Mesodermal cell (in vitro differentiated cells): Measurements from ENCODE around the gene TUBGCP2.

Experiments used
- H3K27ac ChIP-seq: 2 replicates; pipeline ENCODE4 v1.7.0; 2013; ENCODE audit warnings: mild to moderate bottlenecking, low read depth, low read length, moderate library complexity; ENCODE audit not compliant: severe bottlenecking
- H3K36me3 ChIP-seq: 2 replicates; pipeline ENCODE4 v1.7.1; 2013; ENCODE audit warnings: mild to moderate bottlenecking, low read length, moderate library complexity; ENCODE audit not compliant: control insufficient read depth, insufficient read depth
- H3K4me1 ChIP-seq: one replicate; pipeline ENCODE4 v1.7.1; 2013; ENCODE audit warnings: mild to moderate bottlenecking, low read length; ENCODE audit not compliant: insufficient read depth, control insufficient read depth, poor library complexity, severe bottlenecking
- H3K4me3 ChIP-seq: 2 replicates; pipeline ENCODE4 v1.7.0; 2013; ENCODE audit warnings: low read length, control low read depth, mild to moderate bottlenecking; ENCODE audit not compliant: insufficient read depth, poor library complexity, severe bottlenecking; ENCODE audit errors: extremely low read depth
- H3K9me3 ChIP-seq: 2 replicates; pipeline ENCODE4 v1.7.1; 2013; ENCODE audit warnings: mild to moderate bottlenecking, low read length, moderate library complexity; ENCODE audit not compliant: control insufficient read depth
- WGBS, 2 experiments: methylation state at CpG; one replicate each; pipeline ENCODE4 v1.1.5; 2013; ENCODE audit warnings: missing lambda C conversion rate in 2 of 2; ENCODE audit not compliant: insufficient coverage in 2 of 2; 5-methylcytosine and 5-hydroxymethylcytosine counted together

The TUBGCP2 gene

DNA sequence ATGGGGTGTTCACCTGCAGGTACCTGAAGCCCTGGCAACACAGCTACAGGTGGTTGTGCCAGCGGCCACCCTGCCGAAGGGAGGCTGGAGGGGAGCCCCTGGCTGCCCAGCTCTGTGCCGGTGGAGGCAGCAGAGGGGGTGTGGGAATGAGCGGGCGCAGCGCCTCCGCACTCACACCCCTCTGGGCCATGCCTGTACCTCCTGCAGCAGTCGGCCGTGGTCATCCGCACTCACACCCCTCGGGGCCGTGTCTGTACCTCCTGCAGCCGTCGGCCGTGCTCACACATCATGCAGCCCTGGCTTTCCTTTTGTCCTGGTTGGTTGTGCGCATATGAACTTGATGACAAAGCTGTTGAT lies 1.7 kb upstream of the TUBGCP2 start:
- WGBS, 2 experiments: 95 to 96% methylated on average over 12 to 15 of the region's 16 CpGs

GRCh38 chr10:133309720-133310398 lies 1.2 kb upstream of the TUBGCP2 start:
- Histone ChIP-seq H3K4me1 (peaks cover 2% of the 10 kb centered on the region), H3K36me3 (peaks cover 30% of the 10 kb centered on the region), H3K27ac (no peak overlapping the region), H3K9me3 (no peaks in the 10 kb centered on the region), H3K4me3 (peak overlapping the region; percentile 87)
- WGBS, 2 experiments: 97% methylated on average over 27 to 33 of the region's 33 CpGs

More for the DNA sequence above, 1.7 kb upstream of the TUBGCP2 start:
- H3K27ac ChIP-seq: no peak overlapping the region
- H3K4me1 ChIP-seq: peaks cover 2% of the 10 kb centered on the region
- H3K36me3 ChIP-seq: peaks cover 30% of the 10 kb centered on the region
- H3K9me3 ChIP-seq: no peaks in the 10 kb centered on the region
- no peak overlapping the region for H3K4me3 ChIP-seq

DNA sequence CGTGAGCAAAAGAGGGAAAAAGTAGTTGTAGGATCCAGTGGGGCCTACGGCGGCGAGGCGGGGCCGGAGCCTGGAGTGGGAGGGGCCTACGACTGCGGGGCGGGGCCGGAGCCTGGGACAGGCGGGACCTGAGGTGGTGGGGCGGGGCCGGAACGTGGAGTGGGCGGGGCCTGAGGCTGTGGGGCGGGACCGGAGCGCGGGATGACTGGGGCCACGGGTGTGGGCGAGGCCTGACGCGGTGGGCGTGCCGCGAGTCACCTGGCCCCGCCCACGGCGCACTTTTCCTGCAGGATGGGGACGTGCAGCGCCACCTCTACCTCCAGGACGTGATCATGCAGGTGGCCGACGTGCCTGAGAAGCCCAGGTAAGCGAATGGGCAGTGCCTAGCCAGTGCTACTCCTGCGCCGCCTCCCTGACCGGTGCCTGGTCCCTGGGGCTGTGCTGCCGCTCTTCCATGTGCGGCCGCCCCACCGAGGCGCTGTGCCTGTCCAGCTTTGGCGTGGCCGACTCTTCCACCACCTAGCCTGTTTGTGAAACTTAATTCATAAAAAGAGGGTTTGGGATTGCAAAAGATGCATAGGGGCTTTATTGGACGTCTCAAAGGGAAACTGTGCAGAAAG lies 538 bp upstream of the TUBGCP2 start:
- H3K4me1 ChIP-seq: peaks cover 2% of the 10 kb centered on the region
- H3K36me3 ChIP-seq: peaks cover 33% of the 10 kb centered on the region
- H3K4me3 ChIP-seq: peak overlapping the region; percentile 87
- 30 to 32% methylated on average over 39 of the region's 46 CpGs for WGBS, 2 experiments
- peak overlapping the region; percentile 96 for H3K27ac ChIP-seq
- no peaks in the 10 kb centered on the region for H3K9me3 ChIP-seq

DNA sequence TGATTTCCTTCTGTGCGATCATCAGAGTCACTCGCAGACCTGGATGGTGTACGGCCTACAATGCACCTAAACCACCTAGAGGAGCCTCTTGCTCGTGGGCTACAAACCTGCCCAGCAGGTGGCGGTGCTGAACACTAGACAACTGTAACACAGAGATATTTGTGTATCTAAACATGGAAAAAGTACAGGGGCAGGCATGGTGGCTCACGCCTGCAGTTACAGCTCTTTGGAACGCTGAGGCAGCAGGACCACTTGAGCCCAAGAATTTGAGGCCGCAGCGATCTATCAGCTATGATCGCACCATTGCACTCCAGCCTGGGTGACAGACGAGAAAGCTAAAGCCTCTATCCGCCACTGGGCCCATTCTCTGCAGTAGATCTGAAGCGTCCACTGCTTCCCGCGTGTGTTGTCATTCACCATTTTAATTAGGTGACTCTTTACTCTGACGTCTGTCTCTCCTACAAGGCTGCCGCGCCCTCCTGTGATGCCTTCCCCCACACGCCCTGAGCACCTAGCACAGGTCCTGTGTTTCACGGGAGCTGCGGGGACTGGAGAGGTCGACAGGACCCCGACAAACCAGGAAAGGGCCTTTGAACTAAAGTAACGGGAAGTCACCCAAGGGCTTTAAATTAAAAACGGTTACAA lies 774 bp downstream of the TUBGCP2 start:
- peak overlapping the region; percentile 87 for H3K4me3 ChIP-seq
- peak overlapping the region; percentile 96 for H3K27ac ChIP-seq
- H3K4me1 ChIP-seq: peaks cover 2% of the 10 kb centered on the region
- WGBS, 2 experiments: 6 to 10% methylated on average over 20 to 22 of the region's 25 CpGs
- no peaks in the 10 kb centered on the region for H3K9me3 ChIP-seq
- peaks cover 34% of the 10 kb centered on the region for H3K36me3 ChIP-seq

DNA sequence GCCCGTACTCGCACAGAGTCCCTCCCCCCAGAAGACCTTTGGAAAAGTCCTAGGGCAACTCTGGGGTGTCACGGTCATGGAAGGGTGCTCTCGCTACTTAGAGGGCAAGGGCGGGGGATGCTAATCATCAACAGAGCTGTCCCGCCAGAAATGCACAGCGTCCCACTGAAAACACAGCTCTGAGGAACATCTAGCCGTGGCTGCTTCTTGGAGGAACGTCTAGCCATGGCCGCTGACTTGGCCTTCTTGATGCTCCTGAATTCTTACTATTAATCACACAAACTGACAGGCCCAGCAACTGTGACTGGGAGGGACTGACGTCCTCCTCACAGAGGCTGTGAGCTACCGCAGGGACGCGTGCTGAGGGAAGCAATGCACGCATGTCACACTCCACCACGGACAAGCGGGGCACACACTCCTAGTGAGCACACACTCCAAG lies 1.7 kb downstream of the TUBGCP2 start:
- H3K9me3 ChIP-seq: no peaks in the 10 kb centered on the region
- WGBS, 2 experiments: 95 to 98% methylated on average over 16 to 17 of the region's 17 CpGs
- H3K4me1 ChIP-seq: peaks cover 2% of the 10 kb centered on the region
- peaks cover 37% of the 10 kb centered on the region for H3K36me3 ChIP-seq
- no peak overlapping the region for H3K4me3 ChIP-seq
- H3K27ac ChIP-seq: no peak overlapping the region

GRCh38 chr10:133306097-133306476 lies 2.6 kb downstream of the TUBGCP2 start:
- Histone ChIP-seq H3K9me3 (no peaks in the 10 kb centered on the region), H3K27ac (no peak overlapping the region), H3K36me3 (peaks cover 44% of the 10 kb centered on the region), H3K4me3 (no peak overlapping the region), H3K4me1 (peaks cover 2% of the 10 kb centered on the region)
- 90 to 95% methylated on average over 3 to 5 of the region's 5 CpGs for WGBS, 2 experiments

DNA sequence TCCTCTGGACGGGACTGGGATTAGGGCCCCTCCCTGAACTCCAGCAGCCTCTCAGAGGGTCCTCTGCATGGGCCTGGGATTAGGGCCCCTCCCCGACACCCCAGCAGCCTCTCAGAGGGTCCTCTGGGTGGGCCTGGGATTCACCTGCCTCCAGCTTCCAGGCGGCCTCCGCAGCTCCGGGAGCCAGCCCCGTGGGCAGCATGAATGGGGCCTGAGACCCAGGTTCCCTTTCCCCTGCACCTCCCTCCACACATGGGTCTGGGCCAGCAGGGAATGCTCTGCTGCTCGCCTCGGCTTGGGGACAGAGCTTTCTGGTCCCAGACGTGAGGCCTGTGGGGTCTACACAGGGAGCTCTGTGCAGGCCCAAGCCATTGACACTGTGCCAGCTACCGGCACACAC lies 5.5 kb downstream of the TUBGCP2 start:
- Histone ChIP-seq H3K4me1 (peaks cover 2% of the 10 kb centered on the region), H3K36me3 (peaks cover 55% of the 10 kb centered on the region), H3K4me3 (no peak overlapping the region), H3K9me3 (no peaks in the 10 kb centered on the region), H3K27ac (no peak overlapping the region)
- 84 to 90% methylated on average over 9 of the region's 10 CpGs for WGBS, 2 experiments

- peaks cover 65% of the 10 kb centered on the region for H3K36me3 ChIP-seq
- peaks cover 2% of the 10 kb centered on the region for H3K4me1 ChIP-seq
- 95 to 96% methylated on average over 7 to 10 of the region's 14 CpGs for WGBS, 2 experiments
- H3K9me3 ChIP-seq: no peaks in the 10 kb centered on the region
- H3K27ac ChIP-seq: no peak overlapping the region
- no peak overlapping the region for H3K4me3 ChIP-seq
Observed at GRCh38 chr10:133302230-133302629, 6.4 kb downstream of the TUBGCP2 start.

- Histone ChIP-seq H3K4me1 (no peaks in the 10 kb centered on the region), H3K4me3 (no peak overlapping the region), H3K36me3 (peaks cover 81% of the 10 kb centered on the region), H3K9me3 (no peaks in the 10 kb centered on the region), H3K27ac (no peak overlapping the region)
- WGBS, 2 experiments: 95 to 98% methylated on average over 9 to 13 of the region's 14 CpGs
Observed at GRCh38 chr10:133299738-133300137, 8.9 kb downstream of the TUBGCP2 start.

GRCh38 chr10:133299224-133299623 lies 9.4 kb downstream of the TUBGCP2 start:
- H3K4me1 ChIP-seq: peaks cover 2% of the 10 kb centered on the region
- WGBS, 2 experiments: 94 to 100% methylated on average over 10 of the region's 10 CpGs
- H3K27ac ChIP-seq: no peak overlapping the region
- H3K9me3 ChIP-seq: no peaks in the 10 kb centered on the region
- peaks cover 81% of the 10 kb centered on the region for H3K36me3 ChIP-seq
- no peak overlapping the region for H3K4me3 ChIP-seq

GRCh38 chr10:133298466-133298865 lies 10.2 kb downstream of the TUBGCP2 start:
- Histone ChIP-seq H3K36me3 (peaks cover 84% of the 10 kb centered on the region), H3K27ac (no peak overlapping the region), H3K4me1 (peaks cover 9% of the 10 kb centered on the region), H3K9me3 (no peaks in the 10 kb centered on the region), H3K4me3 (no peak overlapping the region)
- 95 to 98% methylated on average over 13 to 14 of the region's 14 CpGs for WGBS, 2 experiments
